TTC549 (cell line): ENCODE results near the gene NUS1.
"Not testable (repeated sequence)": the region's sequence is repeated elsewhere in the genome, so short reads cannot be mapped to it uniquely, and the experiment has no call there.

Experiments
- FAIRE-seq: peaks from 2 replicates; lab custom pipeline; 2012; peaks lifted over from hg19 to GRCh38; lab: Jason Lieb, UNC

The NUS1 gene

GRCh38 chr6:117718895-117719294 is 43.6 kb downstream of the NUS1 start:
- FAIRE-seq: no peak

GRCh38 chr6:117721520-117721919 is 46.3 kb downstream of the NUS1 start:
- FAIRE-seq: not testable (repeated sequence)

GRCh38 chr6:117728626-117729025 is 53.4 kb downstream of the NUS1 start:
- no peak for FAIRE-seq

GRCh38 chr6:117729613-117730012 is 54.3 kb downstream of the NUS1 start:
- no peak for FAIRE-seq

GRCh38 chr6:117733341-117733740 is 58.1 kb downstream of the NUS1 start:
- no peak for FAIRE-seq

- no peak for FAIRE-seq
These were observed 64.6 kb downstream of the NUS1 start for GRCh38 chr6:117739869-117740268.

- no peak for FAIRE-seq
These were observed 65.3 kb downstream of the NUS1 start for GRCh38 chr6:117740605-117741004.

- not testable (repeated sequence) for FAIRE-seq
These were observed 75.4 kb downstream of the NUS1 start for GRCh38 chr6:117750675-117751074.
